Measurements from ENCODE around the gene XYLT2.

DNA sequence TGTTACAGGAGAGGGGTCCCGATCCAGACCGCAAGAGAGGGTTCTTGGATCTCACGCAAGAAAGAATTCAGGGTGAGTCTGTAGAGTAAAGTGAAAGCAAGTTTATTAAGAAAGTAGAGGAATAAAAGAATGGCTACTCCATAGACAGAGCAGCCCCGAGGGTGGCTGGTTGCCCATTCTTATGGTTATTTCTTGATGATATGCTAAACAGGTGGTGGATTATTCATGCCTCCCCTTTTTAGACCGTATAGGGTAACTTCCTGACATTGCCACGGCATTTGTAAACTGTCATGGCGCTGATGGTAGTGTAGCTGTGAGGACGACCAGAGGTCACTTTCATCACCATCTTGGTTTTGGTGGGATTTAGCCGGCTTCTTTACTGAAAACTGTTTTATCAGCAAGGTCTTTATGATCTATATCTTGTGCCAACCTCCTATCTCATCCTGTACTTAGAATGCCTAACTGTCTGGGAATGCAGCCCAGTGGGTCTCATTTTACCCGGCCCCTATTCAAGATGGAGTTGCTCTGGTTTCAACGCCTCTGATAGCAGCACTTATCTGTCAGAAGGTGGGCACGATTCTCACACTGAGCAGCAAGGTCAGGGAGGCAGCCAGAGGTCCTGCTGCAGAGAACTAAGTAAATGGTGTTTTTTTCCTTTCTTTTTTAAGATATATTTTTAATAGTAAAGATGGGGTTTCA is 26.5 kb upstream of the XYLT2 start:
- TF ChIP-seq, protein P1, sequence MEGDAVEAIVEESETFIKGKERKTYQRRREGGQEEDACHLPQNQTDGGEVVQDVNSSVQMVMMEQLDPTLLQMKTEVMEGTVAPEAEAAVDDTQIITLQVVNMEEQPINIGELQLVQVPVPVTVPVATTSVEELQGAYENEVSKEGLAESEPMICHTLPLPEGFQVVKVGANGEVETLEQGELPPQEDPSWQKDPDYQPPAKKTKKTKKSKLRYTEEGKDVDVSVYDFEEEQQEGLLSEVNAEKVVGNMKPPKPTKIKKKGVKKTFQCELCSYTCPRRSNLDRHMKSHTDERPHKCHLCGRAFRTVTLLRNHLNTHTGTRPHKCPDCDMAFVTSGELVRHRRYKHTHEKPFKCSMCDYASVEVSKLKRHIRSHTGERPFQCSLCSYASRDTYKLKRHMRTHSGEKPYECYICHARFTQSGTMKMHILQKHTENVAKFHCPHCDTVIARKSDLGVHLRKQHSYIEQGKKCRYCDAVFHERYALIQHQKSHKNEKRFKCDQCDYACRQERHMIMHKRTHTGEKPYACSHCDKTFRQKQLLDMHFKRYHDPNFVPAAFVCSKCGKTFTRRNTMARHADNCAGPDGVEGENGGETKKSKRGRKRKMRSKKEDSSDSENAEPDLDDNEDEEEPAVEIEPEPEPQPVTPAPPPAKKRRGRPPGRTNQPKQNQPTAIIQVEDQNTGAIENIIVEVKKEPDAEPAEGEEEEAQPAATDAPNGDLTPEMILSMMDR (IDR thresholded peaks at IDR 0.05): no peak
- no peak for TF ChIP-seq POLR2A (IDR thresholded peaks at IDR 0.05)
